ENCODE data around the gene BOD1L1. TPM values are rescaled to one million over a fixed set of nuclear protein-coding genes. Genes with fewer than 3 reads are reported as not detected.

BOD1L1 gene
- total RNA-seq, 1 experiment from 2014 or later, result 22.0 TPM

DNA sequence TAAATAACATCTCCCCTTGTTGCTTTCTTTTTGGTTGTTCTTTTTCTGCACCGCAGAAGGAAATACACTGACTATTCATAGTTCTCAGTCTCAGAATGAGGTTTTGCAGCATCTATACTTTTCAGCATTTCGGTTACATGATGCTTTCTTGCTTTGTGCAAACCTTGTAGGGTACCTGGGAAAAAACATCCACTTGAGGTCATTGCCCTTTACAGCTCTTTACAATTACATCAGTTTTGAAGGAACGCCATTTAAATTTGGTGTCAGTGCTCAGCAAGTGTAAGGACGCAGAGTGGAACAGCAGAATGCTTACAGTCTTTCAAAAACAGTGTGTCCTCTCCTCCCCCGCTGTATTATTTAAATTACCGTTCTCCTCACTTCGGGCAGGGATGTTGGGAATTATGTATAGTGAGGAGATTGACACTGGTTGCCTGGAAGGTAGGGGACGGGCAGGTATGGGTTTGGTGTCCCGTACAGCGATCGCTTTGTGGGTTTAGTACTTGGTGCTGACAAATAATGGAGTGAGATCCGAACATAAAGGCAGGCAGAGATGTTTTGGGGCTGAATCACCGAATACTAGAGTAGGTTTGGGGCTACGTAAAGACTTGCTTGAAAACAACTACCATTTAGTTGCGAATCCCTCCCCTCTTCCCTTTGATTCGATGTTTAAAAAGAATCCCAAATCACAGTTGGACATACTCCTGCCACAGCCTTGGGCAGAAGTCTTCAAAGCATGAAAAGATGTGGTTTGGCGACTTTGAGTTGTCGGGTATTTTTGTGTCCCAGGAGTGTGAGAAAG, 81.2 kb downstream of the BOD1L1 start:
- H3K9me3 ChIP-seq (ENCODE audit: low read length), result no peaks in the 10 kb centered on the region
- no peak overlapping the region for H3K27ac ChIP-seq (ENCODE audit: low read length)
- no peaks in the 10 kb centered on the region for H3K79me2 ChIP-seq (ENCODE audit: low read length)
- H3K27me3 ChIP-seq (ENCODE audit: low read length), result peaks cover 26% of the 10 kb centered on the region
- ATAC-seq (no peak), DNase-seq (no peak)
- H2AFZ ChIP-seq (ENCODE audit: low read length), result no peak overlapping the region
- TF ChIP-seq EZH2phosphoT487 (IDR thresholded peaks at IDR 0.05; ENCODE audit: borderline replicate concordance, low read length), result no peak
- TF ChIP-seq, protein P1, sequence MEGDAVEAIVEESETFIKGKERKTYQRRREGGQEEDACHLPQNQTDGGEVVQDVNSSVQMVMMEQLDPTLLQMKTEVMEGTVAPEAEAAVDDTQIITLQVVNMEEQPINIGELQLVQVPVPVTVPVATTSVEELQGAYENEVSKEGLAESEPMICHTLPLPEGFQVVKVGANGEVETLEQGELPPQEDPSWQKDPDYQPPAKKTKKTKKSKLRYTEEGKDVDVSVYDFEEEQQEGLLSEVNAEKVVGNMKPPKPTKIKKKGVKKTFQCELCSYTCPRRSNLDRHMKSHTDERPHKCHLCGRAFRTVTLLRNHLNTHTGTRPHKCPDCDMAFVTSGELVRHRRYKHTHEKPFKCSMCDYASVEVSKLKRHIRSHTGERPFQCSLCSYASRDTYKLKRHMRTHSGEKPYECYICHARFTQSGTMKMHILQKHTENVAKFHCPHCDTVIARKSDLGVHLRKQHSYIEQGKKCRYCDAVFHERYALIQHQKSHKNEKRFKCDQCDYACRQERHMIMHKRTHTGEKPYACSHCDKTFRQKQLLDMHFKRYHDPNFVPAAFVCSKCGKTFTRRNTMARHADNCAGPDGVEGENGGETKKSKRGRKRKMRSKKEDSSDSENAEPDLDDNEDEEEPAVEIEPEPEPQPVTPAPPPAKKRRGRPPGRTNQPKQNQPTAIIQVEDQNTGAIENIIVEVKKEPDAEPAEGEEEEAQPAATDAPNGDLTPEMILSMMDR (conservative IDR thresholded peaks at IDR 0.05; ENCODE audit: low read depth, low read length), result no peak
- no peak for TF ChIP-seq EZH2 (IDR thresholded peaks at IDR 0.05; ENCODE audit: low read length, unreplicated experiment)
- peaks cover 8% of the 10 kb centered on the region for H3K4me1 ChIP-seq (ENCODE audit: insufficient read depth, low read length)
- no peaks in the 10 kb centered on the region for H3K36me3 ChIP-seq (ENCODE audit: low read depth, low read length)
- intact Hi-C loops (cut with micrococcal nuclease), result loop anchor here (5.0 kb wide), 1 partner anchor 64 kb away; the partner anchor contains the start of gene RAB28
- ChIA-PET POLR2A (ENCODE audit: unreplicated experiment) (no interaction called here), CTCF (no interaction called here)
- H3K9me2 ChIP-seq (replicated peaks; ENCODE audit: low read length), result no peaks in the 10 kb centered on the region
- no peaks in the 10 kb centered on the region for H4K20me1 ChIP-seq (ENCODE audit: low read length)
- H3K4me2 ChIP-seq (ENCODE audit: low read length), result no peak overlapping the region
- H3K9ac ChIP-seq (ENCODE audit: low read length), result no peak overlapping the region
- BruUV-seq (replicated peaks), result no TSS peak
- no peaks in the 10 kb centered on the region for H3F3A ChIP-seq (ENCODE audit: low read length, unreplicated experiment)
- H3K4me3 ChIP-seq (ENCODE audit: low read length), result no peak overlapping the region

DNA sequence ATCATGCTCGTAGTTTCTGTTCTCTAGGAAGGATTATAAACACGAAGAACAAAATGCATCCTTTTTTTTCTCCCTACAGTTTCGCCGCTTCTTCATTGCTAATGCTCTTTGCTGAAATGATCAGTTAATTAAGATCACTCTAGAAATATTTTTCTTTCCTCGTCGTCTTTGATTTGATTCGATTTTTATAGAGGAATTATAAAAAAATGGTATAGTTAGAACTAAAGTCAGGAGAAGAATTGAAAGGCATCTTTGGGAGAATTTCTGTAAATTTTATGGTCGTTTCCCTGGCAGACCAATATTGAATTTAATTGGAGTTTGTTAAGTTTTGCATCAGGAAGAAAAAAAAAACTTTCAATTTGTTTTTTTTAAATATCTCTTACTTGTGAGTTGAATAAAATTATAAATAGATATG, 82.1 kb downstream of the BOD1L1 start:
- H3F3A ChIP-seq (ENCODE audit: low read length, unreplicated experiment), result no peaks in the 10 kb centered on the region
- H3K27ac ChIP-seq (ENCODE audit: low read length), result no peak overlapping the region
- no peaks in the 10 kb centered on the region for H3K79me2 ChIP-seq (ENCODE audit: low read length)
- no peaks in the 10 kb centered on the region for H4K20me1 ChIP-seq (ENCODE audit: low read length)
- intact Hi-C loops (cut with micrococcal nuclease), result loop anchor here (1.0 to 5.0 kb wide), 2 partner anchors 63 to 693 kb away; partner anchors contain the start of gene RAB28
- ATAC-seq, result no peak
- no peaks in the 10 kb centered on the region for H3K9me2 ChIP-seq (replicated peaks; ENCODE audit: low read length)
- no peaks in the 10 kb centered on the region for H3K9me3 ChIP-seq (ENCODE audit: low read length)
- H3K9ac ChIP-seq (ENCODE audit: low read length), result no peak overlapping the region
- TF ChIP-seq, protein P1 (conservative IDR thresholded peaks at IDR 0.05; ENCODE audit: low read depth, low read length), result no peak
- no peak for TF ChIP-seq EZH2phosphoT487 (IDR thresholded peaks at IDR 0.05; ENCODE audit: borderline replicate concordance, low read length)
- no peak for TF ChIP-seq EZH2 (IDR thresholded peaks at IDR 0.05; ENCODE audit: low read length, unreplicated experiment)
- no TSS peak for BruUV-seq (replicated peaks)
- DNase-seq, result no peak
- no peaks in the 10 kb centered on the region for H3K36me3 ChIP-seq (ENCODE audit: low read depth, low read length)
- ChIA-PET POLR2A (ENCODE audit: unreplicated experiment) (no interaction called here), CTCF (no interaction called here)
- peaks cover 31% of the 10 kb centered on the region for H3K27me3 ChIP-seq (ENCODE audit: low read length)
- H3K4me1 ChIP-seq (ENCODE audit: insufficient read depth, low read length), result peaks cover 8% of the 10 kb centered on the region
- peak overlapping the region; percentile 95 for H3K4me2 ChIP-seq (ENCODE audit: low read length)
- peak overlapping the region; percentile 75 for H3K4me3 ChIP-seq (ENCODE audit: low read length)
- H2AFZ ChIP-seq (ENCODE audit: low read length), result peak overlapping the region; percentile 97

Measured in PC-3 (cell line).